ENCODE measurements around the gene CRYL1.

- TF ChIP-seq CTCF (IDR thresholded peaks at IDR 0.05; ENCODE audit: poor library complexity, severe bottlenecking), result no peak
- no peak for TF ChIP-seq EP300 (conservative IDR thresholded peaks at IDR 0.05; ENCODE audit: poor library complexity, severe bottlenecking)
Observed at GRCh38 chr13:20446405-20446804, 79.3 kb downstream of the CRYL1 start.

Measured in neural cell (in vitro differentiated cells).